Fibroblast of villous mesenchyme (primary cell): ENCODE data around the gene RBCK1. TPM values are rescaled to one million over a fixed set of nuclear protein-coding genes. Genes with fewer than 3 reads are reported as not detected.

Experiments
- DNase-seq: peaks from one replicate; pipeline ENCODE4 v3.0.0-alpha.2; 2010; ENCODE audit warnings: low read depth
- H3K4me3 ChIP-seq: 2 replicates; pipeline ENCODE4 v1.5.1; 2011; ENCODE audit warnings: low read depth, mild to moderate bottlenecking, low read length
- CTCF ChIP-seq: IDR thresholded peaks from 2 replicates; pipeline ENCODE4 v1.5.1; 2012; ENCODE audit warnings: low read depth, mild to moderate bottlenecking, low read length; ENCODE audit not compliant: insufficient read depth
- total RNA-seq: library from RNA; depleted of rRNA; stranded (reverse); fragments of >200 nt; gene quantifications from 2 replicates; pipeline ENCODE4 v1.2.3, GENCODE V29; 2012

Gene RBCK1
- total RNA-seq, 1 donor: 59.2 TPM

GRCh38 chr20:407133-407952 is 756 bp upstream of the RBCK1 start:
- peak overlapping the region; percentile 62 for H3K4me3 ChIP-seq
- peak; percentile 35 for TF ChIP-seq CTCF
- peak; percentile 76 for DNase-seq

DNA sequence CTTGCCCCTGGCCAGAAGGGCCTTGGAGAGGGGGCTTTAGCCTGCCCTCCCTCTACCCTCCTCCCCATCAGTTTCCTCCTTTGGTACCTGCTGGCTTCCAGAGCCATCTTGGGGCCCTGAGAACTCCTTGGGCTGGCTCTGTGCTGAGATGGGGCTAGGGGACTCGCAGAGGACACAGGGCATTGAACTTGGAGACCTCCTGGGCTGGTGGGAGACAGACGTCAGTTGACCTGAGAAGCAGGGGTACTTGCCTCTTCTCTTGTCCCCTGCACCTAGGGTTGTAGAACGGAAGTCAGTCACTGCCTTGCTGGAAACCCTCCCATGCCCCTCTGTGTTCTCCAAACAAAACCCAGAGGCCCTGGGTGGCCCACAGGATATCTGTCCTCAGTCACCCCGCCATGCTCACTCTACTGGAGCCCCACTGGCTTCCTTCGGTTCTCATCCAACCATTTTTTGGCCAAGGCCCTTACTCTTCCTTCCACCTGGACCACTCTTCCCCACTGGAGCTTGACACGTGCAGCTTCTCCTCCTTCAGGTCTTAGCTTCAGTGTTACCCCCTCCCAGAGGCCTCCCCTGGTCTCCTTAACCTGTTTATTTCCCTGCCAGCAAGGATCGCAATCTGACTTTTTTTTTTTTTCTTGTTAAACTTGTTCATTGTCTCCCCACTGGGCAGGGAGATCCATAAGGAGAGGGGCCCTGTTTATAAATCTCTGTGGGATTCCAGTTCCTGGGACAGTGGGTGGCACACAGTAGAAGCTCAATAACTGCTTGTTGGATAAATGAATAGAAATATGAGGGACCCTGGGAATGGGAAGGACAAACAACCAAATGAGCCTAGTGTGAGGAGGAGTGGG is 971 bp downstream of the RBCK1 start:
- DNase-seq: no peak
- peak overlapping the region; percentile 97 for H3K4me3 ChIP-seq
- TF ChIP-seq CTCF: no peak

DNA sequence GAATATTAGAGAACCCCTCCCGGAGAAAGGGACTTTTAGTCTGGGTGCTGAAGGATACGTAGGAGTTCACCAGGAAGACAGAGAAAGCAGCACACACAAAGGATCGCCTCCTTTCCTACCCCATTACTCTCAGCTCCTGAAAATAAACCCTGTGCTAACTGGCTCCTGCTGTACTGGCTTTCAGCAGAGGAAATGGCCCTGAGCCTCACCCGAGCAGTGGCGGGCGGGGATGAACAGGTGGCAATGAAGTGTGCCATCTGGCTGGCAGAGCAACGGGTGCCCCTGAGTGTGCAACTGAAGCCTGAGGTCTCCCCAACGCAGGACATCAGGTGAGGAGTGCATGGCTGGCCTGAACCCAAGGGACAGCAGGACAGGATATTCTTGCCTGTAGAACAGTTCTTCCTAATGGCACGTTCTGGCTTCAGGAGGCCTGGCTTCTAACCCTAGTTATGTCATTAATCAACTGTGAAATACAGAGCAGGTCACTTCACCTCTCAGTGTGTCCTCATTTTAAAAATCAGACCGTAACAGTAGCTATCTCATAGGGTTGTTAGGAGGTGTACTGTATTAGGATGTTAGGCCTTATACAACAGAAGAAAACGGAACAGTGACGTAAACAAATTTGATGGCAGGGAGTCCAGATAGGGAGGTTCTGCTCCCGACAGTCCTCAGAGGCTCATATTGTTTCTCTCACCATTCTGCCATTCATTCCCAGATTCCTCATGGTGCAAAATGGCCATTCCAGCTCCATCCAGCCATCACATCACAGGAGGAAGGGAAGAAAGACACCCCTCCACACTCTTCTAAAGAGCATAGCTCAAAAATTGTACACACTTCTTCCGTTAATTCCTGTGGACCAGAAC is 1.8 kb downstream of the RBCK1 start:
- no peak for TF ChIP-seq CTCF
- DNase-seq: no peak
- peak overlapping the region; percentile 97 for H3K4me3 ChIP-seq

- DNase-seq: no peak
- TF ChIP-seq CTCF: no peak
Observed at GRCh38 chr20:412081-412480, 4.0 kb downstream of the RBCK1 start.

DNA sequence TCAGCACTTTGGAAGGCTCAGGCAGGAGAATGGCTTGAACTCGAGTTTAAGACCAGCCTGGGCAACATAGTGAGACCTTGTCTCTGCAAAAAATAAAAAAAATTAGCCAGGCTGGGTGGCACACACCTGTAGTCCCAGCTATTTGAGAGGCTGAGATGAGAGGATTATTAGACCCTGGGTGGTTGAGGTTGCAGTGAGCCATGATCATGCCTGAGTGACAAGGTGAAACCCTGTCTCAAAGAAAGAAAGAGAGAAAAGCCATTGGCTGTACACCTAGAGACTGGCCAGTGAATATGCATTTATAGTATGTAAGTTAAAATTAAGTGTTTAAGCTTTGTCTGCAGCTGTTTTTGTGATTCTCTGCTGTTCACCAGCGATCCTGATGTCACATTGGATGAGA is 6.1 kb downstream of the RBCK1 start:
- no peak overlapping the region for H3K4me3 ChIP-seq
- no peak for DNase-seq
- TF ChIP-seq CTCF: no peak

More at GRCh38 chr20:412081-412480, 4.0 kb downstream of the RBCK1 start:
- no peak overlapping the region for H3K4me3 ChIP-seq

GRCh38 chr20:415820-416322 is 7.8 kb downstream of the RBCK1 start:
- TF ChIP-seq CTCF: no peak
- peak; percentile 59 for DNase-seq
- no peak overlapping the region for H3K4me3 ChIP-seq
